WTC11 (cell line): ENCODE data around the gene TTC7B.
"Not testable (repeated sequence)": the region's sequence is repeated elsewhere in the genome, so short reads cannot be mapped to it uniquely, and the experiment has no call there.

Source experiments
- CTCF ChIP-seq: fragments of 200-600 bp; IDR thresholded peaks from 2 replicates; pipeline ENCODE4 v1.8.0; 2022; ENCODE audit warnings: antibody characterized with exemption
- FOXJ3 ChIP-seq: sonication (generic); formaldehyde crosslinking; IDR thresholded peaks from 2 replicates; pipeline ENCODE4 v1.9.0; 2021; ENCODE audit warnings: missing genetic modification reagents, mild to moderate bottlenecking, borderline replicate concordance
- ZNF232 ChIP-seq: sonication (generic); formaldehyde crosslinking; IDR thresholded peaks from 2 replicates; pipeline ENCODE4 v1.8.0; 2022; ENCODE audit warnings: mild to moderate bottlenecking, missing genetic modification reagents

DNA sequence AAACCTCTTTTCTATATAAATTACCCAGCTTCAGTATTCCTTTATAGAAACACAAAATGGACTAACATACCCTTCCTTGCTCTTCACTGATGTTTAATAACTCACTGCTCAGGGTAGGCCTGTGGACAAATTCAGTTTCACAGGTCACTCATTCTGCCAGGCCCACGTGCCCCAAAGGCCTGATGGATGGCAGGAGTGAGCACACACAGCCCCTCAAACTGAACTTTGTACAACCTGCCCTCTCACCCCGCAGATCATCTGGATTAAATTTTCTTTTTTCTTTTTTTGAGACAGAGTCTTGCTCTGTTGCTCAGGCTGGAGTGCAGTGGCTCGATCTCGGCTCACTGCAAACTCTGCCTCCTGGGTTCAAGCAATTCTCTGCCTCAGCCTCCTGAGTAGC is 24.4 kb upstream of the TTC7B start:
- TF ChIP-seq CTCF; ZNF232 (CRISPR knock-in tag); FOXJ3 (CRISPR knock-in tag): not testable (repeated sequence)
